Neuronal stem cell (in vitro differentiated cells): ENCODE measurements around the gene NOC2L.
"Not testable (repeated sequence)": the region's sequence is repeated elsewhere in the genome, so short reads cannot be mapped to it uniquely, and the experiment has no call there.

ENCODE experiments used
- DNase-seq: peaks from one replicate; pipeline ENCODE4 v3.0.0-alpha.2; 2013; ENCODE audit warnings: low spot score
- H2AFZ ChIP-seq: one replicate; pipeline ENCODE4 v1.6.1; 2013; ENCODE audit warnings: mild to moderate bottlenecking, low read length, inconsistent platforms
- H2AK5ac ChIP-seq: 2 replicates; pipeline ENCODE4 v1.6.1; 2013; ENCODE audit warnings: low read depth, mild to moderate bottlenecking, inconsistent platforms, low read length, moderate library complexity, mixed read lengths
- H2BK120ac ChIP-seq: 2 replicates; pipeline ENCODE4 v1.6.1; 2013; ENCODE audit warnings: low read depth, mild to moderate bottlenecking, inconsistent platforms, low read length, moderate library complexity, mixed read lengths
- H2BK12ac ChIP-seq: one replicate; pipeline ENCODE4 v1.6.1; 2013; ENCODE audit warnings: low read length, inconsistent platforms
- H2BK15ac ChIP-seq: 2 replicates; pipeline ENCODE4 v1.6.1; 2013; ENCODE audit warnings: mild to moderate bottlenecking, low read length, inconsistent platforms, mixed read lengths
- H2BK5ac ChIP-seq: one replicate; pipeline ENCODE4 v1.6.1; 2013; ENCODE audit warnings: inconsistent platforms, mild to moderate bottlenecking, low read length, moderate library complexity
- H3K14ac ChIP-seq: one replicate; pipeline ENCODE4 v1.6.1; 2013; ENCODE audit warnings: low read length, inconsistent platforms
- H3K18ac ChIP-seq: 2 replicates; pipeline ENCODE4 v1.6.1; 2013; ENCODE audit warnings: low read length, inconsistent platforms
- H3K23ac ChIP-seq: 2 replicates; pipeline ENCODE4 v1.6.1; 2013; ENCODE audit warnings: low read depth, mild to moderate bottlenecking, mixed read lengths, low read length, inconsistent platforms; ENCODE audit not compliant: poor library complexity
- H3K27ac ChIP-seq: replicated peaks from 3 replicates; pipeline ENCODE4 v1.5.1; 2013; ENCODE audit warnings: low read length, inconsistent platforms
- H3K27me3 ChIP-seq, 3 experiments: 2 replicates each; pipeline ENCODE4 v1.6.1; 2013; ENCODE audit warnings: low read length in 3 of 3, mild to moderate bottlenecking in 2 of 3, inconsistent platforms in 1 of 3, low read depth in 1 of 3, mixed read lengths in 1 of 3, moderate library complexity in 1 of 3; ENCODE audit not compliant: control insufficient read depth in 3 of 3, insufficient read depth in 3 of 3
- H3K36me3 ChIP-seq, 2 donors: replicated peaks in 1 of 2; 2 replicates each; pipeline ENCODE4 v1.6.1; 2013; ENCODE audit warnings: low read length in 2 of 2; ENCODE audit not compliant: control insufficient read depth in 2 of 2, insufficient read depth in 2 of 2
- H3K4ac ChIP-seq: 2 replicates; pipeline ENCODE4 v1.6.1; 2013; ENCODE audit warnings: inconsistent platforms, mild to moderate bottlenecking, low read length, moderate library complexity
- H3K4me1 ChIP-seq, 2 donors: 1 replicate in 1 of 2; 2 replicates in 1 of 2; pipeline ENCODE4 v1.6.1; 2013; ENCODE audit warnings: low read length in 2 of 2, low read depth in 1 of 2; ENCODE audit not compliant: control insufficient read depth in 2 of 2, insufficient read depth in 1 of 2
- H3K4me2 ChIP-seq: one replicate; pipeline ENCODE4 v1.6.1; 2013; ENCODE audit warnings: mild to moderate bottlenecking, low read length, inconsistent platforms; ENCODE audit not compliant: insufficient read depth, poor library complexity, severe bottlenecking
- H3K4me3 ChIP-seq, 2 donors: 2 replicates each; pipeline ENCODE4 v1.5.1; 2013; ENCODE audit warnings: low read length in 2 of 2, mild to moderate bottlenecking in 2 of 2, inconsistent platforms in 1 of 2, moderate library complexity in 1 of 2
- H3K79me1 ChIP-seq: one replicate; pipeline ENCODE4 v1.6.1; 2013; ENCODE audit warnings: low read depth, mild to moderate bottlenecking, inconsistent platforms, low read length, moderate library complexity
- H3K9ac ChIP-seq: one replicate; pipeline ENCODE4 v1.6.1; 2013; ENCODE audit warnings: mild to moderate bottlenecking, low read depth, low read length, inconsistent platforms; ENCODE audit not compliant: poor library complexity
- H3K9me3 ChIP-seq, 2 donors: replicated peaks in 1 of 2; 2 replicates each; pipeline versions ENCODE3 to v1.6.1; 2013; ENCODE audit warnings: low read length in 2 of 2, mild to moderate bottlenecking in 2 of 2, inconsistent platforms in 1 of 2, low read depth in 1 of 2, mixed read lengths in 1 of 2, moderate library complexity in 1 of 2; ENCODE audit not compliant: control insufficient read depth in 2 of 2, insufficient read depth in 1 of 2
- H4K8ac ChIP-seq: one replicate; pipeline ENCODE4 v1.6.1; 2013; ENCODE audit warnings: low read depth, mild to moderate bottlenecking, inconsistent platforms, low read length, moderate library complexity
- H4K91ac ChIP-seq: one replicate; pipeline ENCODE4 v1.6.1; 2013; ENCODE audit warnings: low read length, low read depth, mild to moderate bottlenecking, inconsistent platforms; ENCODE audit not compliant: poor library complexity
- WGBS, 2 donors: extraction: QIAGEN DNeasy Blood & Tissue Kit; methylation state at CpG; one replicate each; pipeline ENCODE4 v1.1.7; 2013; ENCODE audit warnings: missing lambda C conversion rate in 2 of 2, mixed read lengths in 1 of 2; ENCODE audit not compliant: insufficient read length in 2 of 2, insufficient replicate concordance in 1 of 2; ENCODE audit errors: extremely low coverage in 2 of 2; 5-methylcytosine and 5-hydroxymethylcytosine counted together

The NOC2L gene

GRCh38 chr1:978069-978834 lies 19.2 kb upstream of the NOC2L start:
- Histone ChIP-seq H3K27me3 (peaks cover 0 to 70% (median 13%) of the 10 kb centered on the region in 3 experiments), H3K36me3 (no peaks in the 10 kb centered on the region)

GRCh38 chr1:976791-977190 lies 17.7 kb upstream of the NOC2L start:
- H3K18ac ChIP-seq, H3K4ac ChIP-seq, H2BK5ac ChIP-seq, H3K4me1 ChIP-seq, H3K14ac ChIP-seq, H3K79me1 ChIP-seq, H3K4me3 ChIP-seq, DNase-seq, H3K9me3 ChIP-seq, H4K8ac ChIP-seq, H2AFZ ChIP-seq, H4K91ac ChIP-seq, H2AK5ac ChIP-seq, H3K9ac ChIP-seq, H3K23ac ChIP-seq, H2BK120ac ChIP-seq, H2BK12ac ChIP-seq, H3K27ac ChIP-seq, H3K4me2 ChIP-seq, H2BK15ac ChIP-seq, H3K36me3 ChIP-seq: not testable (repeated sequence)
- peaks cover 0 to 67% (median 14%) of the 10 kb centered on the region in 3 experiments for H3K27me3 ChIP-seq
- WGBS, 2 donors: no CpG with 5 or more reads among the region's 39 CpGs

More at GRCh38 chr1:978069-978834, 19.2 kb upstream of the NOC2L start:
- H3K9ac ChIP-seq: no peak overlapping the region
- H4K91ac ChIP-seq: no peak overlapping the region
- WGBS, 2 donors: no CpG with 5 or more reads among the region's 44 CpGs
- H4K8ac ChIP-seq: no peak overlapping the region
- H3K4me2 ChIP-seq: no peak overlapping the region
- no peak overlapping the region for H2AFZ ChIP-seq
- peaks cover 1 to 4% of the 10 kb centered on the region in 2 donors for H3K4me1 ChIP-seq
- no peaks in the 10 kb centered on the region for H3K79me1 ChIP-seq
- H3K9me3 ChIP-seq: no peaks in the 10 kb centered on the region
- no peak overlapping the region for H3K4ac ChIP-seq
- H2BK120ac ChIP-seq: no peak overlapping the region
- H2AK5ac ChIP-seq: peak overlapping the region; percentile 52
- DNase-seq: no peak
- H3K14ac ChIP-seq: peak overlapping the region; percentile 21
- H3K27ac ChIP-seq: no peak overlapping the region
- no peak overlapping the region for H2BK5ac ChIP-seq
- H2BK12ac ChIP-seq: no peak overlapping the region
- peak overlapping the region; percentile 64 for H2BK15ac ChIP-seq
- H3K23ac ChIP-seq: peak overlapping the region; percentile 80
- H3K4me3 ChIP-seq: no peak overlapping the region
- no peak overlapping the region for H3K18ac ChIP-seq

- Histone ChIP-seq H3K27me3 (peaks cover 0 to 67% (median 20%) of the 10 kb centered on the region in 3 experiments), H4K91ac (no peak overlapping the region), H3K4ac (peak overlapping the region; percentile 69), H2AK5ac (peak overlapping the region; percentile 41), H3K79me1 (no peaks in the 10 kb centered on the region), H3K36me3 (no peaks in the 10 kb centered on the region), H2BK12ac (peak overlapping the region; percentile 73), H3K4me3 (peak overlapping the region in 1 of 2 donors; percentile 62), H3K18ac (peak overlapping the region; percentile 90), H3K27ac (no peak overlapping the region), H3K9ac (peak overlapping the region; percentile 50), H3K23ac (peak overlapping the region; percentile 80), H2AFZ (peak overlapping the region; percentile 94), H4K8ac (no peak overlapping the region), H3K9me3 (no peaks in the 10 kb centered on the region), H2BK120ac (no peak overlapping the region), H3K4me2 (peak overlapping the region; percentile 43), H3K14ac (peak overlapping the region; percentile 2), H3K4me1 (peaks cover 1 to 4% of the 10 kb centered on the region in 2 donors), H2BK15ac (peak overlapping the region; percentile 58), H2BK5ac (peak overlapping the region; percentile 53)
- DNase-seq: no peak
- WGBS, 2 donors: no CpG with 5 or more reads among the region's 40 CpGs
Observed at GRCh38 chr1:975896-976683, 17.0 kb upstream of the NOC2L start.

GRCh38 chr1:975365-975764 lies 16.3 kb upstream of the NOC2L start:
- Histone ChIP-seq H3K4me2 (no peak overlapping the region), H2BK5ac (no peak overlapping the region), H3K79me1 (no peaks in the 10 kb centered on the region), H3K9me3 (no peaks in the 10 kb centered on the region), H2BK15ac (peak overlapping the region; percentile 58), H2AFZ (no peak overlapping the region), H2BK12ac (no peak overlapping the region), H3K4me3 (no peak overlapping the region), H3K4me1 (peaks cover 1 to 4% of the 10 kb centered on the region in 2 donors), H3K14ac (peak overlapping the region; percentile 38), H3K27me3 (peaks cover 2 to 68% (median 28%) of the 10 kb centered on the region in 3 experiments), H3K36me3 (no peaks in the 10 kb centered on the region), H4K91ac (no peak overlapping the region), H2BK120ac (no peak overlapping the region), H3K27ac (no peak overlapping the region), H4K8ac (no peak overlapping the region), H3K4ac (no peak overlapping the region), H3K9ac (peak overlapping the region; percentile 30), H3K18ac (peak overlapping the region; percentile 64), H3K23ac (no peak overlapping the region), H2AK5ac (peak overlapping the region; percentile 41)
- no peak for DNase-seq
- no CpG with 5 or more reads among the region's 9 CpGs for WGBS, 2 donors
